ENCODE data around the gene ZNF687. TPM values are rescaled to one million over a fixed set of nuclear protein-coding genes. Genes with fewer than 3 reads are reported as not detected.
"Not testable (repeated sequence)": the region's sequence is repeated elsewhere in the genome, so short reads cannot be mapped to it uniquely, and the experiment has no call there.

The ZNF687 gene
- total RNA-seq, 2 experiments from 2014 or later = 20.9 to 22.0 TPM

DNA sequence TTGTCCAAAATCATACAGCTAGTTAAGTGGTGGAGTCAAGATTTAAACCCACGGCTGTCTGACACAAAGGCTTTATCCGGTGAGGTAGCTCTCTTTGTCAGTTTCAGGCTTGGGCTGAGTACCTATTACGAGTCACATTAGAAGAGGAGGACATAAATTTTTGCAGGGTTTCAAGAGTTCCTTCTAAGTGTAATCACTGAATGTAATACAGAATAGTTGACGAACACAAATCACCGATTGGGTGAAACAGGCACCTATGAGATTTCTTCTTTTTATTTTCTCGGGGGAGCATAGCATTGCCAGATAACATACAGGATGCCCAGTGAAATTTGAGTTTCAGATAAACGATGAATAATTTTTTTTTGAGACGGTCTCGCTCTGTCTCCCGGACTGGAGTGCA is 26.7 kb upstream of the ZNF687 start:
- Mint-ChIP-seq H3K27ac (peak overlapping the region; percentile 92), H3K27me3 (ENCODE audit: low read depth) (peaks cover 2% of the 10 kb centered on the region), H3K9me3 (no peaks in the 10 kb centered on the region), H3K36me3 (ENCODE audit: low read depth) (peaks cover 15% of the 10 kb centered on the region), H3K4me3 (peak overlapping the region; percentile 95), H3K4me1 (ENCODE audit: low read depth) (peaks cover 34% of the 10 kb centered on the region)
- CTCF ChIA-PET = interaction anchor here (1.0 to 1.8 kb wide), 3 partner anchors 57 to 156 kb away, joined by 3 to 4 read pairs (median 3); partner anchors contain the start of gene PIP5K1A
- intact Hi-C loops (cut with micrococcal nuclease) = loop anchor here (1.0 kb wide), 1 partner anchor 22 kb away; no protein-coding TSS in a partner anchor
- DNase-seq = peak; percentile 19

DNA sequence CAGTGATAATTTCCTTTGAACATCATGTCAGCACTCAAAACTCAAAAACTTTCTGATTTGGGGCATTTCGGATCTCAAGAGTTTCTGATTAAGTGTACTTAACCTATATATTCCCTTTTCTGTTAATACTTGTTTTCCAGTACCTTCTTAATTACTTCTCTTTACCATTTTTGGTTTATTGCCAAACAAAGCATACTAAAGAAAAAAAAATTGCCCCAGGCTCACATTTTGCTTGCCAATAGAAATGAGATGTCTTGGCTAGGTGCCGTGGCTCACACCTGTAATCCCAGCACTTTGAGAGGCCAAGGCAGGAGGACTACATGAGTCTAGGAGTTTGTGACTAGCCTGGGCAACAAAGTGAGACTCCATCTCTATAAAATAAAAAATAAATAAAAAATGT is 22.7 kb upstream of the ZNF687 start:
- H3K27me3 Mint-ChIP-seq (ENCODE audit: low read depth) = peaks cover 2% of the 10 kb centered on the region
- H3K27ac Mint-ChIP-seq = no peak overlapping the region
- no peak for DNase-seq
- no peak overlapping the region for H3K4me3 Mint-ChIP-seq
- intact Hi-C loops (cut with micrococcal nuclease) = no loop called here
- H3K36me3 Mint-ChIP-seq (ENCODE audit: low read depth) = peaks cover 21% of the 10 kb centered on the region
- H3K4me1 Mint-ChIP-seq (ENCODE audit: low read depth) = peaks cover 32% of the 10 kb centered on the region
- H3K9me3 Mint-ChIP-seq = no peaks in the 10 kb centered on the region
- CTCF ChIA-PET = no interaction called here

DNA sequence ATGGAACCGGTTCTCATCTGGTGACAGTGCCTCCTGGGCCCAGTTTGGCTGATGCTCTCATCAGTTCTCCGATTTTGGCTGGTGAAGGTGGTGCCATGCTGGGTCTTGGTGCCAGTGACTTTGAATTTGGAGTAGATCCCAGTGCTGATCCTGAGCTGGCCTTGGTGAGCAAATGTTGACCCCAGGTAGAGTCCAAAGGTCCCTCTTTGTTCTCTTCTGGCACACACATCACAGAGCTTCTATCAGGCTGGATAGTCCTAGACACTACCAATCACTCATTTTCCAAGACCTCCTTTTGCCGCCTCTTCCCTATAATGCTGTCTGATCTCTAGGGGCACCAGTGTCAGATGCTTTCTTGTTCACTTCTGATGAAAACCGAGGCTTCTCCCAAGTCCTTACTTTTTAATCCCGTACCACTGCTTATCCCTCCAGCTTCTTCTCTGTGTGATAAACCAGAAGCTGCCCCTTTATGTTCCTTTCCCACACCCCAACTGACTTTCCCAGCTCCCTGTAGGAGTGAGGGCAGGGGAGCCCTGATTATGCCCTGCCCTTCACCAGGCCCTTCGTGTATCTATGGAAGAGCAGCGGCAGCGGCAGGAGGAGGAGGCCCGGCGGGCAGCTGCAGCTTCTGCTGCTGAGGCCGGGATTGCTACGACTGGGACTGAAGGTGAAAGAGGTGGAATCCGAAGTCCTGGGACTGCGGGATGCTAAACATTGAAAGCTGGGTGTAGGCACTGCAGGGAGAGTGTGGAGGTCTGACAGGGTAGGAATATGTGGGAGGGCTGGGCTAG is 16.5 kb upstream of the ZNF687 start:
- CTCF ChIA-PET = interaction anchor here (0.6 to 1.2 kb wide), 4 partner anchors 9 to 187 kb away, joined by 3 to 4 read pairs (median 3); no protein-coding TSS in a partner anchor
- H3K36me3 Mint-ChIP-seq (ENCODE audit: low read depth) = peaks cover 29% of the 10 kb centered on the region
- H3K4me1 Mint-ChIP-seq (ENCODE audit: low read depth) = no peaks in the 10 kb centered on the region
- H3K4me3 Mint-ChIP-seq = no peak overlapping the region
- no peaks in the 10 kb centered on the region for H3K9me3 Mint-ChIP-seq
- intact Hi-C loops (cut with micrococcal nuclease) = no loop called here
- H3K27ac Mint-ChIP-seq = no peak overlapping the region
- H3K27me3 Mint-ChIP-seq (ENCODE audit: low read depth) = no peaks in the 10 kb centered on the region
- DNase-seq = no peak

DNA sequence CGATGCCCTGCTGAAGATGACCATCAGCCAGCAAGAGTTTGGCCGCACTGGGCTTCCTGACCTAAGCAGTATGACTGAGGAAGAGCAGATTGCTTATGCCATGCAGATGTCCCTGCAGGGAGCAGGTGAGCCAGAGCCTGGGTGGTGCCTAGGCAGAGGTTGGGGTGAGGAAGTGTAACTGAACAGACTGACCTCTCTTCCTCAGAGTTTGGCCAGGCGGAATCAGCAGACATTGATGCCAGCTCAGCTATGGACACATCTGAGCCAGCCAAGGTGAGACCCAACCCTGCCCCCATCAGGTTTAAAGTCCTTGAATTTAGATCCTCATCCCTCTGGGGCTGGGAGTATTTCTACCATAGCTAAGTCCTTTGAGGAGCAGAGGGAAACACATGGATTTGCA is 15.8 kb upstream of the ZNF687 start:
- Mint-ChIP-seq H3K36me3 (ENCODE audit: low read depth) (peaks cover 31% of the 10 kb centered on the region), H3K4me1 (ENCODE audit: low read depth) (no peaks in the 10 kb centered on the region), H3K4me3 (no peak overlapping the region), H3K27me3 (ENCODE audit: low read depth) (no peaks in the 10 kb centered on the region), H3K9me3 (no peaks in the 10 kb centered on the region), H3K27ac (no peak overlapping the region)
- no peak for DNase-seq
- CTCF ChIA-PET = interaction anchor here (0.6 to 1.3 kb wide), 3 partner anchors 14 to 75 kb away, joined by 3 to 4 read pairs (median 4); no protein-coding TSS in a partner anchor
- intact Hi-C loops (cut with micrococcal nuclease) = no loop called here

DNA sequence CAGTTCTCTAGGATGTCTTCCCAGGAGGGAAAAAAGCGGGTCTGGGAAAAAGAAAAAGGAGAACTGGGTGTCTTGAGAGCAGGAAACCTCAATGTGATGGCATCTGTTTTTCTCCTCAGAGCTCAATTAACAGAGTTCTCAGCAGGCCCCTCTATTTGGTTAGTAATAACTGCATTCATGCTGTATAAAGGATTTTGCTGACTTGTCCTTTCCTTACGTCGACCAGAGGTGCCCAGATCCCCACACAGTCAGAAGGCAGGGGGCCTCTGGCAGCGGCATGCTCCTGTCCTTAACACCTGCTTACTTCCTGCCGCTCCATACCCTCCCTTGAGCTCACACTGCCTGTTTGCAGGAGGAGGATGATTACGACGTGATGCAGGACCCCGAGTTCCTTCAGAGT is 15.3 kb upstream of the ZNF687 start:
- Mint-ChIP-seq H3K4me3 (no peak overlapping the region), H3K4me1 (ENCODE audit: low read depth) (no peaks in the 10 kb centered on the region), H3K9me3 (no peaks in the 10 kb centered on the region), H3K36me3 (ENCODE audit: low read depth) (peaks cover 35% of the 10 kb centered on the region), H3K27me3 (ENCODE audit: low read depth) (no peaks in the 10 kb centered on the region), H3K27ac (no peak overlapping the region)
- CTCF ChIA-PET = interaction anchor here (0.6 to 1.3 kb wide), 4 partner anchors 15 to 75 kb away, joined by 3 to 4 read pairs (median 4); no protein-coding TSS in a partner anchor
- intact Hi-C loops (cut with micrococcal nuclease) = no loop called here
- DNase-seq = no peak

DNA sequence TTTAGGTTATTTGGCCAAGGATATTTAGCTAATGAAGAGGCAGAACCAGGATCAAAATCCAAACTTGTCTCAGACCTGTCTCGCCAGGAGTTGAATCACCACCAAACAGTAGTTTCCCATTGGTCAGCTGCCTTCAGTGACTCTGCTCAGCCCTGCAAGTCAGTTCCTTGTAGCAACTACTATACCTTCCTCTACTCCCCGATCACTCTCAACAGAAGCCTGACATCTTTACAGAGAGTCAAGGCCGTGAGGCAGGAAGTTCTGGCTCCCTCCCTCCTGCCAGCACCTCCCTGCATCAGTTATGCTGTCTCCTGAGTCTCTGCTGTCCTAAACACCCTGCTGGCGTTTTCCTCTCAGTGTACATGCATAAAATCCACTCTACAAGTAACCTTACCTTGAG is 14.3 kb upstream of the ZNF687 start:
- Mint-ChIP-seq H3K4me3 (no peak overlapping the region), H3K36me3 (ENCODE audit: low read depth) (peaks cover 35% of the 10 kb centered on the region), H3K9me3 (no peaks in the 10 kb centered on the region), H3K4me1 (ENCODE audit: low read depth) (no peaks in the 10 kb centered on the region), H3K27ac (peak overlapping the region; percentile 46), H3K27me3 (ENCODE audit: low read depth) (no peaks in the 10 kb centered on the region)
- DNase-seq = no peak
- CTCF ChIA-PET = interaction anchor here (1.2 kb wide), 1 partner anchor 73 kb away, joined by 3 read pairs; no protein-coding TSS in a partner anchor
- intact Hi-C loops (cut with micrococcal nuclease) = no loop called here

DNA sequence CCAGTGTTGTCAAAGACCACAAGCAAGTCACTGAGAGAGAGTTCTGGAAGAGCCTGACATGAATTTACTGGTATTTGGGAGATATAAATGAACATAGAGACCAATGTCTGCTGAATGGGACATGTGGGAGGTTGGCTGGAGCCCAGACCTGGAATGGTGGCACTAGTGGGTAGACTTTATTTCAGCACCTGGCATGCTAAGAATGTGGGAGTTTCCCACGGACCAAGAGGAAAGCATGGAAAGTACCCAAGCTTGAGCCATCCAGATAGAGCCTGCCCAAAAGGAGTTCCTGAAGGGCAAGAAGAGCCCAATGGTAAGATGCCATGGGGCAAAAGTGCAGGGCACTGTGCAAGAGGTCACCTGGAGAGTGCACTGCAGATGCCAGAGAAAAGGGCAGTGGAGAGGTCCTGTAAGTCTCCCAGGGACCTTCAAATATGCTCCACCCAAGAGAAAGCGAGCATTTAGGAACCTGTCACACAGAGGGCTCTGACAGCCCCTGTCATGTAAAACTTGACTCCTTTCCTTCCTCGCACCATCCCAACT is 8.1 kb upstream of the ZNF687 start:
- intact Hi-C loops (cut with micrococcal nuclease) = no loop called here
- CTCF ChIA-PET = interaction anchor here (1.3 kb wide), 1 partner anchor 11 kb away, joined by 3 read pairs; no protein-coding TSS in a partner anchor
- no peak overlapping the region for H3K4me3 Mint-ChIP-seq

DNA sequence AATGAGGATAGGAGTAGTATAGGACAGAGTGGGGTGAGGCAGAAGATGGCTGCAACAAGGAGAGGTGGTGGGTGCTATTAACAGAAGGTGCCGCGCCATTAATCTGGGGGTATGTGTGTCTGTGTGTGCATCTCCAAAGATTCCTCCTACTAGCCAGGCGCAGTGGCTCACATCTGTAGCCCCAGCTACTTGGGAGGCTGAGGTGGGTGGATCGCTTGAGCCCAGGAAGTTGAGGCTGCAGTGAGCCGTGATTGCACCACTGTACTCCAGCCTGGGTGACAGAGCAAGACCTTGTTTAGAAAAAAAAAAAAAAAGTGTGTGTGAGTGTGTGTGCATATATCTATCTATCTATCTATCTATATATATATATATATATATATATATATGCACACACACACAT is 6.8 kb upstream of the ZNF687 start:
- H3K4me3 Mint-ChIP-seq; H3K9me3 Mint-ChIP-seq; H3K27me3 Mint-ChIP-seq (ENCODE audit: low read depth); DNase-seq; H3K36me3 Mint-ChIP-seq (ENCODE audit: low read depth); intact Hi-C loops (cut with micrococcal nuclease); H3K27ac Mint-ChIP-seq: not testable (repeated sequence)
- peaks cover 19% of the 10 kb centered on the region for H3K4me1 Mint-ChIP-seq (ENCODE audit: low read depth)
- CTCF ChIA-PET = interaction anchor here (1.3 kb wide), 1 partner anchor 10 kb away, joined by 3 read pairs; no protein-coding TSS in a partner anchor

More for the DNA sequence above, 8.1 kb upstream of the ZNF687 start:
- no peak overlapping the region for H3K27ac Mint-ChIP-seq
- H3K36me3 Mint-ChIP-seq (ENCODE audit: low read depth) = peaks cover 12% of the 10 kb centered on the region
- peaks cover 18% of the 10 kb centered on the region for H3K4me1 Mint-ChIP-seq (ENCODE audit: low read depth)
- no peak for DNase-seq
- no peaks in the 10 kb centered on the region for H3K27me3 Mint-ChIP-seq (ENCODE audit: low read depth)
- no peaks in the 10 kb centered on the region for H3K9me3 Mint-ChIP-seq

DNA sequence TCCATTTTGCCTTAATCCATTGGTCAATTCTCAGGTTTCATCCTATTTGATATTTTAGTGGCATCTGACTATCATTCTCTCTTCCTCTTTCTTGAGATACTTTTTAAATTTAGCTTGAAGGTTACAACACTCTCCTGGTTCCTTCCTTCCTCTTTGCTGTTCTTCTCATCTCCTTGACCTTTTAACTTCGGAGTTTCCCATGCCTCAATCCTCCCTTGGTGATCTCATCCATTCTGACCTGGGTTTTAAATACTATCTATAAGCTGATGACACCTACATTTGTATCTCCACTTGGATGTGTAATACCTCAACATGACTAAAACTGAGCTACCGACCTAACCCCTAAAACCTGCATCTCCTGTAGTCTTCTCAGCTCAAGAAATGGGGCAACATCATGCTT is 4.8 kb upstream of the ZNF687 start:
- intact Hi-C loops (cut with micrococcal nuclease) = loop anchor here (1.0 kb wide), 1 partner anchor 22 kb away; no protein-coding TSS in a partner anchor
- DNase-seq = peak; percentile 37

DNA sequence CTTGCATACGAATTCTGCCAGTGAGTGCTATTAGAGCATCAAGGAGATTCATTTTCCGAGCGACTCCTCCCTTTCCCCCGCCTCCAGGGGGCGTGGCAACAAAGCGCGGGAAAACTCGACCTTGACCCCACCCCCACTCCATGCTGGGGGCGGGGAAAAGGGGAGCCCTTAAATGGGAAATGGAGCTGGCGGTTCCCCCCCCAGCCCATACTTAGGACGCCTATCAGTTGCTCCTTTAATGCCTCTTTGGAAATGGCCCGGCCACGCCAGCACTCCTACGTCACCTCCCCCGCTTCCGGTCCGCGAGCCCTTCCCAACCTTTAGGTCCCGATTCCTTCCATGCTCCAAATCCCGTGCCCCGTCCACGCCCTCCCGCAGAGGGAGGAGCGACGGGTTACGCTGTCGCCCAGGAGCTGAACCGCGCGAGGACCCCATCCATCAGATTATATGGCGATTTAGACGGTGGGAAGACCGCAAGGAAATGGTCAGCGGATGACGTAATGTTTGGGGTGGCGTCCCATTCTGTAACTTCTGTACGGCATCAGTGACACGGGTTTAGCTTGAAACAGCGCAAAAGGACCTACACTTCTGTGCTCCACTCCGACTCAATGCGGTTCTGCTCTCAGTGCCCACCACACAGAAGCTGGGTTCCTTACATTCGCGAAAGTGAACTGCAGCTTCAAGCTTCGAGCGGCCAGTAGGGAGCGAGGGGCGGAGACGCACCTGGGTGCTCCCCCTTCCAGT is 702 bp upstream of the ZNF687 start:
- Mint-ChIP-seq H3K4me1 (ENCODE audit: low read depth) (peaks cover 39% of the 10 kb centered on the region), H3K4me3 (peak overlapping the region; percentile 98), H3K36me3 (ENCODE audit: low read depth) (peaks cover 3% of the 10 kb centered on the region), H3K9me3 (no peaks in the 10 kb centered on the region), H3K27me3 (ENCODE audit: low read depth) (no peaks in the 10 kb centered on the region), H3K27ac (peak overlapping the region; percentile 99)
- CTCF ChIA-PET = interaction anchor here (0.6 to 1.8 kb wide), 16 partner anchors 9 to 767 kb away, joined by 3 to 20 read pairs (median 3); partner anchors contain the start of genes PI4KB, PSMD4 and VPS72
- intact Hi-C loops (cut with micrococcal nuclease) = loop anchor here (1.0 to 10.0 kb wide), 13 partner anchors 27 to 626 kb away; partner anchors contain the start of genes C2CD4D, CGN, GABPB2 and PI4KB
- DNase-seq = peak; percentile 98

More for the DNA sequence above, 4.8 kb upstream of the ZNF687 start:
- H3K27ac Mint-ChIP-seq = peak overlapping the region; percentile 77
- H3K4me3 Mint-ChIP-seq = no peak overlapping the region
- no peaks in the 10 kb centered on the region for H3K9me3 Mint-ChIP-seq
- H3K4me1 Mint-ChIP-seq (ENCODE audit: low read depth) = peaks cover 22% of the 10 kb centered on the region
- CTCF ChIA-PET = interaction anchor here (0.7 to 2.2 kb wide), 4 partner anchors 18 to 91 kb away, joined by 3 to 8 read pairs (median 5); no protein-coding TSS in a partner anchor
- no peaks in the 10 kb centered on the region for H3K27me3 Mint-ChIP-seq (ENCODE audit: low read depth)
- H3K36me3 Mint-ChIP-seq (ENCODE audit: low read depth) = peaks cover 5% of the 10 kb centered on the region

DNA sequence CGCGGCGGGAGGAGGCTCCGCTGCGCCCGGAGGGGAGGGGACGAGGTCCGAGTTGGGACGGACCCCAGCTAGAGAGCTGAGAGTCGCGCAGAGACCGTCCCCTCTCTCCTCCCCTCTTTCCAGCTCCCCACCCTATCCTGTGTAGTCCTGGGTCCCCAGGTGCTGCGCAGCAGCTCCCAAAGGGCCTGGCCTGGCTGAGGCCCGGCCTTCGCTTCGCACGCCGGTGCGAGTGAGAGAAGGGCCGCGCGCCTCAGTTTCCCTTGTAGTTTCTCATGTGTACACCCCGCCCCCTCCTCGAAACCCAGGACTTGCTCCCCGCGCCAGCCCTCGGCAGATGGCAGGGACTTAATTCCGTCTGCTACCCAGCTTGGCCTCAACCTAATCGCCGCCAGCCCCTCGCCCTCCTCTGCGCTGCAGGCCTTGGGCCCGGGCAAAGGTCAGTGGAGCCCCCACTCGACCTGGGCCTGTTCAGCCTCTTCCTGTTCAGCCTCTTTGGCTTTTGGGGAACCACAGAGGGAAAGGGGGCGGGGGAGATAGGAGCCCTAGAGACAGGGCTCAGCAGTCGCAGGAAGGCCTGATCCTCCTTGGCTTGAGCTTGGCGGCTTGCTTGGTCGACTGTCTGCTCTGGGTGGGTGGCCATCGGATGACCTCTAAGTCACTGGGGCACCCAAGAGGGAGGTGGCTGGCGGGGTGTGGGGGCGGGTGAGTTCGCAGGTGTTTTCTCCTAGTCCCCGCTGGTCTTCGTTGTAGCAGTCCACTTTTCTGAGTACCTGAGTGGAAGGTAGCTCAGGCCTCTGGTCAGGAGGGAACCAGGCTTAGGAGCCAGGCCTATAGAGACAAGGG is 1.0 kb downstream of the ZNF687 start:
- Mint-ChIP-seq H3K27ac (peak overlapping the region; percentile 89), H3K27me3 (ENCODE audit: low read depth) (no peaks in the 10 kb centered on the region), H3K4me1 (ENCODE audit: low read depth) (peaks cover 28% of the 10 kb centered on the region), H3K4me3 (peak overlapping the region; percentile 98), H3K9me3 (no peaks in the 10 kb centered on the region), H3K36me3 (ENCODE audit: low read depth) (peaks cover 6% of the 10 kb centered on the region)
- intact Hi-C loops (cut with micrococcal nuclease) = loop anchor here (1.0 to 10.0 kb wide), 6 partner anchors 118 to 624 kb away; partner anchors contain the start of genes C2CD4D, CGN, LYSMD1 and SNX27
- CTCF ChIA-PET = interaction anchor here (0.6 to 2.6 kb wide), 5 partner anchors 18 to 446 kb away, joined by 3 to 14 read pairs (median 3); no protein-coding TSS in a partner anchor
- peak; percentile 34 for DNase-seq

All from activated naive CD4-positive, alpha-beta T cell treated with anti-CD3 and anti-CD28 coated beads for 36 hours (primary cell).